Measurements from ENCODE around the gene ZSCAN5B. TPM values are rescaled to one million over a fixed set of nuclear protein-coding genes. Genes with fewer than 3 reads are reported as not detected.

The ZSCAN5B gene
- total RNA-seq, 1 donor from 2014 or later: not detected

DNA sequence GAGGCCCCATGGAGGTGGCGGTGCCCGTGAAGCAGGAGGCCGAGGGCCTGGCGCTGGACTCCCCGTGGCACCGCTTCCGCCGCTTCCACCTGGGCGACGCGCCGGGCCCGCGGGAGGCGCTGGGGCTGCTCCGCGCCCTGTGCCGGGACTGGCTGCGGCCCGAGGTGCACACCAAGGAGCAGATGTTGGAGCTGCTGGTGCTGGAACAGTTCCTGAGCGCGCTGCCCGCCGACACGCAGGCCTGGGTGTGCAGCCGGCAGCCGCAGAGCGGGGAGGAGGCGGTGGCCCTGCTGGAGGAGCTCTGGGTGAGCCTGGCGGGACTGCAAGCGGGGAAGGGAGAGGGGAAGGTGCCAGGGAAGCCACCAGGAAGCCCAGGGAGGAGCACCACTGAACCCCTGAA lies 50.7 kb downstream of the ZSCAN5B start:
- ATAC-seq (no peak), DNase-seq (ENCODE audit: low spot score) (no peak)

- DNase-seq (ENCODE audit: low spot score): peak; percentile 63
- peak; percentile 36 for ATAC-seq
Measured at GRCh38 chr19:56145698-56146097, 51.9 kb downstream of the ZSCAN5B start.

DNA sequence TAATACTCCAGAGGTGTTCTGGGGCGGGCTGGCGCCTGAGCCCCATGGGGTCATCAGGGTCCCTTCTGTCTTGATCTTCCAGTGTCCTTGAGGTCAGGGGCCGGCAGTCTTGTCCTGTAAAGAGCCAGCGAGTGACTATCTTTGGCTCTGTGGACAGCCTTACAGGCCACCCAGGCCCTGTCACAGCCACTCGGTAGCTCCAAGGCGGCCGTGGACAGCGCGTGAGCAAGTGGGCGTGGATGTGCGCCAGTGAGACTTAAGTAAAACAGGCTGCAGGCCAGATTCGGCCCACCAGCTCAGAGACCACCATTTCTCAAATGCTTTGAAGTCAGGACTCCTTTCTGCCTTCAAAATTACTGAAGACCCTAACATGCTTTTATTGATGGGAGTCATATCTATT lies 52.8 kb downstream of the ZSCAN5B start:
- no peak for DNase-seq (ENCODE audit: low spot score)

DNA sequence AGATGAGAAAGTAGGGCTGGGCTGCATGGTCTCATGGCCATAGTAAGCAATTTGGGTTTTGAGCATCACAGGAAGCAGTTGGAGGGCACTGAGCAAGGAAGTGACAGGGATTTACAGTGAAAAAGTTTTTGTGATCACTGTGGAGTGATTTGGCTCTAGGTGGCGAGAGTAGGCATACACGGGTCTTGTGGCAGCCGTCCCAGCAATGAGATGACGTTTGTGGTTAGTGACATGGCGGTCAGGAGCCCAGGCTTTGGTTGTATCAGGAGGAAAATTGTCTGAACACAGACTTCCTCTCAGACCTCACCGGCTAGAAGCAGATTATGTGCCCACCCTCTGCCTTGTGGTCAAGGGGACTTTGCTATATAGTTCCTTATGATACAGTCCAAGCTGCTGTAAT lies 53.2 kb downstream of the ZSCAN5B start:
- ATAC-seq (no peak), DNase-seq (ENCODE audit: low spot score) (no peak)

More for the DNA sequence above, 52.8 kb downstream of the ZSCAN5B start:
- ATAC-seq: no peak

GRCh38 chr19:56142897-56143434 lies 54.6 kb downstream of the ZSCAN5B start:
- DNase-seq (ENCODE audit: low spot score) (peak; percentile 84), ATAC-seq (peak; percentile 47)

DNA sequence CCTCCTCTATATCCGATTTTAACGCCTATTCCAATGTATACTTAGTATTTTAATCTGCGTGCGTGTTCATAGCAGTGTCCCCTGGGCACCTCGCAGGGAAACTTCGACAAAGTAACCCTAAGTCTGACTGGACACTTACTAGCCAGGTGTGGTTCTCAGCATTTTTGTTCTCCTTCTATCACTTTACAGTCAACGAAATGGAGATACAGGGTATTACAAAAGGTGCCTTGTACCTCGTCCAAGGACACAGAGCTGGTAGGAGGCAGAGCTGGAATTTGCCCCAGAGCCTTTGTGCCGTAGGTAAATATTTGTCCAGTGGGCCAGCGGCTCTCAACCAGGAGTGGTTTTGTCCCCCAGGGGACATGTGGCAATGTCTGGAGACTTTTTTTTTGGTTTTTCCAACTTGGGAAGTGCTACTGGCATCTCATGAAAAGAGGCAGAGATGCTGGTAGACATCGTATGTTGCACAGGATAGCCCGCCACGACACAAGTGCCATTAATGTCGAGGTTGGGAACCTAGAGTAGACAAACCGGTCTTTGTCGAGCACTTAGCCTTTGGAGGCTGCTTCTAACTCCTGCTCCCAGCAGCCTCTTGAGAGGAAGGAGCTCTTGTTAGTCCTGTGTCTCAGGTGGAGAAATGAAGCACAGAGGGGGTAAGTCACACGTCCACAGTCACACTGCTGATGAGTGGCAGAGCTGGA lies 55.3 kb downstream of the ZSCAN5B start:
- ATAC-seq: peak; percentile 35
- peak; percentile 89 for DNase-seq (ENCODE audit: low spot score)

- DNase-seq (ENCODE audit: low spot score): no peak
- ATAC-seq: no peak
Measured at GRCh38 chr19:56141417-56141993, 56.1 kb downstream of the ZSCAN5B start.

DNA sequence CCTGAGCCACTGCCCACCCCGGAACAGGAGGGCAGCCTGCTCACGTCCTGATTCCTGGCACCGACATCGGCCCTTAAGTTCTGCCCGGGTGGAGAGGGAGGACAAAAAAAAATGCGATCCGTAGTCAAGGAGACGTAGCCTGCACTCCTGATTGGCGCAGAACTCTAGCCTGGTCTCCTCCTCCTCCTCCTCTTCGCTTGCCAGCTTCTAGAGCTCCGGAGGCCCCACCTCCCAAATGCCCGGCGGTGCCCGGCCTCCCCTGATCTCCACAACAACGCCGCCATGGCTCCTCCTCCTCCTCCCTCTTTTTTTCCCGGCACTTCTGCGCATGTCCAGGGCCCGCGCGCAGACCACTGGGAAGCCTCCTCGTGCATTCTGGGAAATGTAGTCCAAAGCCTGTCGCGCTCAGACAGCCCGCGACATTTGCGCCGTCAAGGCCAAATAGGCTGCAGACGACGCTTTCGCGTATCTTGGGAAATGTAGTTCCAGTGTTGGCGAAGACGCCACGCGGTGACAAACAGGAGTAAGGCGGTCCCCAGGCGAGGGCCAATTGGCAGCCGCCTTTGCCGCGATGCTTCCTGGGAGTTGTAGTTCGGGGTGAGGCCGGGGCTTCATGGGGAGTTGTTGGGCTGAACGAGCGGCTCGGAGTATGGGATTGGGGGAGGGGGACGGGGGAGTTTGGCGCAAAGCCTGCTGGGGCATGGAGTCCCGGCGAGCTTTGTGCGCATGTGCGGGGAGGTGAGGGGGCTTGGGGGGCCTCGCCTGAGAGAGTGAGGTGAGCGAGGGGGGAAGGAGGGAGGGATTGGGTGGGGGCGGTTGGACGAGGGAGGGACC lies 56.8 kb downstream of the ZSCAN5B start, which contains the start of gene ZNF444:
ZNF444 (plus strand) TSS at position 705 of the 834 bp plus-strand sequence. CDS start 5,625 bp downstream, outside the sequence.
- ATAC-seq: peak; percentile 75
- peak; percentile 100 for DNase-seq (ENCODE audit: low spot score)

DNA sequence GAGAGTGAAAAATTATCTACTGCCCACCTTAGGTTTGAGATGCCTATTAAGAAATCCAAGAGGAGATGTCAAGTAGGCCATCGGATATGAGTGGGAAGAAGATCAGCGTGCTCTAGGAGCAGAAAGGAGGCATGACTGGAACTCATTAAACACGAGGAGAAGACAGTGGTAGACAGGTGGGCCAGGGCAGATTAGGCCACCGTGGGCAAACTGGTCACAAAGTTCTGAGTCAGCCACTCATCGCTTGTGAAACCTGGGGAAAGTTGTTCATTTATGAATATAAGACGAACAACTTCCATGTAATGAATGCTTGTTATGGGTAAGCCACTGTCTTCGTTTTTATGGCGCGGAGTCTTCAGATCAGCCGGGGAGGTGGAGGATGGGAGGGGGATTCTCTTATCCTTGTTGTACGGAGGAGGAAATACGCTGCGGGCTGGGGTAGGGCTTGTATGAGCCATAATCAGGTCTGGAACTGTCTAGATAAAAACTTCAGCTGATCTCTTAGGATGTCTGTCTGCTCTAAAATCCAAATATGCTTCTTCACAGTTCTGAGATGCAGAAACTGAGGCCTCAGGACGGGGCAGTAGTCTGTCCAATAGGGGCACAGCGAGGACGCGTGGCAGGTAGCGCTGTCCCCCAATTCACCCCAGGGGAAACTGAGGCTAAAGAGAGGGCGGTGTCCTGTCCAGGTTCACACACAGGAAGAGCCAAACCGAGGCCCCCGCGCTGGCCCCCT lies 57.6 kb downstream of the ZSCAN5B start:
- DNase-seq (ENCODE audit: low spot score): no peak
- no peak for ATAC-seq

Other genes starting within 250 kb of the ZSCAN5B start
- gene NLRP8, start 250.0 kb downstream of the ZSCAN5B start, total RNA-seq: not detected
- gene NLRP5, start 211.0 kb downstream of the ZSCAN5B start, total RNA-seq: not detected
- gene ZNF787, start 76.5 kb downstream of the ZSCAN5B start, total RNA-seq: 29.0 TPM
- gene ZNF444, start 56.5 kb downstream of the ZSCAN5B start, total RNA-seq: 58.5 TPM
- gene GALP, start 21.8 kb downstream of the ZSCAN5B start, total RNA-seq: not detected
- not detected for gene ZSCAN5C, start 4.5 kb upstream of the ZSCAN5B start, total RNA-seq
- gene EDDM13, start 75.0 kb upstream of the ZSCAN5B start, total RNA-seq: not detected
- gene ZSCAN5A, start 117.1 kb upstream of the ZSCAN5B start, total RNA-seq: 4.3 TPM
- 1.2 TPM for gene ZNF582, start 195.8 kb upstream of the ZSCAN5B start, total RNA-seq
- 1.1 TPM for gene ZNF583, start 206.5 kb upstream of the ZSCAN5B start, total RNA-seq